ENCODE measurements around the gene SDC4. TPM values are rescaled to one million over a fixed set of nuclear protein-coding genes. Genes with fewer than 3 reads are reported as not detected.

SDC4 gene
- total and polyA plus RNA-seq, 10 of the 15 experiments (the other 5 are each of a cell fraction or from before 2014, with no cell fraction given), result 0.52 to 11.3 (median 1.4) TPM

GRCh38 chr20:45343532-45344167, 4.6 kb downstream of the SDC4 start (continued):
- no peak for TF ChIP-seq BCLAF1 (IDR thresholded peaks at IDR 0.05)

- 0 out of 4 replicates have a peak, but pooled peaks cover 0 to 6% of the 10 kb centered on the region in 2 experiments for H3K27me3 ChIP-seq (replicated peaks in 1 of 2; ENCODE audit: control insufficient read depth in 2 of 2, insufficient read depth in 2 of 2, low read length in 1 of 2)
- no peaks in the 10 kb centered on the region for H3K79me2 ChIP-seq (ENCODE audit: control insufficient read depth, insufficient read depth, low read length)
- intact Hi-C loops (cut with micrococcal nuclease; ENCODE audit: unreplicated experiment), result no loop called here
- H3K4me3 ChIP-seq, result no peak overlapping the region
- CTCF ChIA-PET, result no interaction called here
- H2AFZ ChIP-seq (ENCODE audit: control insufficient read depth, low read depth, low read length), result no peak overlapping the region
- FAIRE-seq (no peak), ATAC-seq (no peak), DNase-seq (ENCODE audit: low read depth, low spot score) (no peak)
- H3K36me3 ChIP-seq (ENCODE audit: control insufficient read depth in 2 of 2, insufficient read depth in 2 of 2, low read length in 1 of 2), result no peaks in the 10 kb centered on the region
- no peak overlapping the region for H3K4me2 ChIP-seq (ENCODE audit: control insufficient read depth, insufficient read depth)
- SMC1A ChIA-PET (ENCODE audit: uncharacterized antibody, unreplicated experiment), result interaction anchor here (1.4 kb wide), 1 partner anchor 24 kb away, joined by 3 read pairs; no protein-coding TSS in a partner anchor
- H3K9me3 ChIP-seq (replicated peaks; ENCODE audit: control insufficient read depth, insufficient read depth, low read length), result no peaks in the 10 kb centered on the region
- H4K20me1 ChIP-seq (ENCODE audit: control insufficient read depth, insufficient read depth), result peaks cover 2% of the 10 kb centered on the region; the same call in 1 of the 2 replicates
- POLR2A ChIA-PET, result no interaction called here
- BruUV-seq (replicated peaks), result no TSS peak
- in situ Hi-C loops (cut with MboI), result no loop called here
- no peak overlapping the region for H3K9ac ChIP-seq (ENCODE audit: control insufficient read depth, insufficient read depth, low read length)
- no peak overlapping the region for H3K27ac ChIP-seq (ENCODE audit: control insufficient read depth, insufficient read depth)
- TF ChIP-seq ZBTB33 (IDR thresholded peaks at IDR 0.05) (no peak), SUPT20H (IDR thresholded peaks at IDR 0.05; ENCODE audit: borderline replicate concordance, control insufficient read depth, low read depth, low read length) (no peak), SP1 (IDR thresholded peaks at IDR 0.05; ENCODE audit: low read depth, low read length) (no peak), CBX5 (IDR thresholded peaks at IDR 0.05; ENCODE audit: low read depth) (no peak), SREBF1 (IDR thresholded peaks at IDR 0.05; ENCODE audit: low read length) (no peak)
- peaks cover 6% of the 10 kb centered on the region for H3K4me1 ChIP-seq (ENCODE audit: control insufficient read depth, insufficient read depth, low read length)
- RAD21 ChIA-PET (ENCODE audit: unreplicated experiment), result no interaction called here
- 27% methylated on average over 6 of the region's 6 CpGs for WGBS (ENCODE audit: insufficient coverage, insufficient replicate concordance, low lambda C conversion rate, missing lambda C conversion rate)
These were observed 5.2 kb downstream of the SDC4 start for GRCh38 chr20:45342855-45343531.

Measured in GM12878 (cell line).